Thoracic aorta endothelial cell (primary cell): ENCODE results near the gene OR4K5. TPM values are rescaled to one million over a fixed set of nuclear protein-coding genes. Genes with fewer than 3 reads are reported as not detected.

Source experiments
- total RNA-seq: library from RNA; depleted of rRNA; stranded (reverse); fragments of >200 nt; gene quantifications from 2 replicates; pipeline ENCODE4 v1.2.3, GENCODE V29; 2012

OR4K5 gene, protein sequence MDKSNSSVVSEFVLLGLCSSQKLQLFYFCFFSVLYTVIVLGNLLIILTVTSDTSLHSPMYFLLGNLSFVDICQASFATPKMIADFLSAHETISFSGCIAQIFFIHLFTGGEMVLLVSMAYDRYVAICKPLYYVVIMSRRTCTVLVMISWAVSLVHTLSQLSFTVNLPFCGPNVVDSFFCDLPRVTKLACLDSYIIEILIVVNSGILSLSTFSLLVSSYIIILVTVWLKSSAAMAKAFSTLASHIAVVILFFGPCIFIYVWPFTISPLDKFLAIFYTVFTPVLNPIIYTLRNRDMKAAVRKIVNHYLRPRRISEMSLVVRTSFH
- total RNA-seq = not detected in 2 replicates

DNA sequence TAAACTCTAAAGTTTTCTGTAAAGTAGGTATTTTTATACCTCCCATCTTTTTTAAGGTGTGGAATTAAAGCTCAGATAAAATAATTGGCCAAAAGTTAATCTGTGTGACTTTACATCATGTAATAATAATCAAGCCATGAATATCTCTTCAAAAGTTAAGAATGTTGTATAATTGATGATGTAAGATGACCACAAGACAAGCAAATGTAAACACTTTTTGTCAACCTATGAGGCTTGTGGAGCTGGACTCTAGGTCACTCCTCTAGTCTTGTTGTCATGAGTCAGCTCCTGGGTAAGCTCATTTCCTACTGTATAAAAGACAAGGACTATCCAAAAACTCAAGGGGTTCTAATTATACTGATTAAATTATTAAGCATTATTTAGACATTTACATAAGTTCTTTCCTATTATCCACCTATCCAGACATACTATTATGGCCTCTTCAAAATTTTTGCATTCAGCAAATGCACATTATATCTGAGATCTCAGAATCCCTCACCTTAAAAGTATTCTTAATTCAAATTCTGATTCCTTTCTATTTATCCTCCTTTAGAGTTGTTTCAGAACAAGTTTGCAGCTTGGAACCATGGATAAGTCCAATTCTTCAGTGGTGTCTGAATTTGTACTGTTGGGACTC, at the start of gene OR4K5:
TSS of gene OR4K5 (plus strand) at position 587 of the 637 bp plus-strand sequence. CDS start at position 587, 0 bp downstream.

GRCh38 chr14:19874842-19875241, 45.6 kb upstream of the OR4K5 start, which contains the start of gene OR4K2:
Gene OR4K2, plus strand, starts transcription at chr14:19875142. Its CDS starts 1,126 bp downstream, at chr14:19876268.

DNA sequence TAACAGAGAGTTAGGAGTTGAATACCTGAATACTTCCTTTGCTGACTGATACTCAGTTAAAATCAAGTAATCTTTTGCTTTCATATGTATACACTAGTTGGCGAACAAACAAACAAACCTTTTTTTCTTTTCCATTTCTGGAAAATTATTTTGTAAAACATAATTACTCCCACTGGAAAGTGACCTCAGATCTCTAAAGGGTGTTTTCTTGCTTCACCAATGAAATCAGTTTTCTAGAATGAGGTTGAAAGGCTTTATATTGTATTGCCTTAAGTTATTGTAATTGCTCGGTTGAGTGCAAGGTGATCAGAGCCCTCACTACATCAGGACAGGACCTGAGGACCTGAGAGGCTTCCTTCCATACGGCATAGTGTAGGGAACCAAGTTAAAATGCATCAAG, 10.2 kb downstream of the OR4K5 start, which contains the start of gene OR4K1:
TSS of gene OR4K1 (plus strand) at position 301 of the 400 bp plus-strand sequence. CDS start 4,750 bp downstream, outside the sequence.

Other genes starting within 250 kb of the OR4K5 start
- gene OR11H2, start 206.7 kb upstream of the OR4K5 start, total RNA-seq = not detected in 2 replicates
- gene OR4Q3, start 177.0 kb upstream of the OR4K5 start, total RNA-seq = not detected in 2 replicates
- not detected in 2 replicates for gene OR4M1, start 147.1 kb upstream of the OR4K5 start, total RNA-seq
- gene OR4N2, start 116.8 kb upstream of the OR4K5 start, total RNA-seq = not detected in 2 replicates
- gene OR4K2, start 45.5 kb upstream of the OR4K5 start, total RNA-seq = not detected in 2 replicates
- not detected in 2 replicates for gene OR4K1, start 10.3 kb downstream of the OR4K5 start, total RNA-seq
- not detected in 2 replicates for gene OR4K15, start 55.0 kb downstream of the OR4K5 start, total RNA-seq
- not detected in 2 replicates for gene OR4Q2, start 81.6 kb downstream of the OR4K5 start, total RNA-seq
- not detected in 2 replicates for gene OR4K14, start 98.7 kb downstream of the OR4K5 start, total RNA-seq
- gene OR4K13, start 115.4 kb downstream of the OR4K5 start, total RNA-seq = not detected in 2 replicates
- gene OR4L1, start 139.4 kb downstream of the OR4K5 start, total RNA-seq = not detected in 2 replicates
- not detected in 2 replicates for gene OR4K17, start 190.1 kb downstream of the OR4K5 start, total RNA-seq
- gene OR4N5, start 218.2 kb downstream of the OR4K5 start, total RNA-seq = not detected in 2 replicates